ENCODE data around the gene ZNF618.
A peak's percentile ranks its signal among the peaks of the same experiment; 100 is the strongest.

The ZNF618 gene

GRCh38 chr9:113886466-113886865 lies 10.4 kb downstream of the ZNF618 start:
- no peak for TF ChIP-seq EZH2 (IDR thresholded peaks at IDR 0.05; ENCODE audit: borderline replicate concordance, low read depth, low read length, severe bottlenecking)
- Histone ChIP-seq H3K79me2 (ENCODE audit: insufficient read depth, low read length) (no peaks in the 10 kb centered on the region), H3K36me3 (ENCODE audit: insufficient read depth, low read length) (no peaks in the 10 kb centered on the region), H3K4me3 (ENCODE audit: low read depth in 1 of 2, low read length in 2 of 2) (no peak overlapping the region), H3K27me3 (ENCODE audit: insufficient read depth, low read length, poor library complexity) (no peaks in the 10 kb centered on the region), H3K4me2 (ENCODE audit: insufficient read depth, low read length) (no peak overlapping the region; the same call in 1 of the 2 replicates), H2AFZ (ENCODE audit: low read depth, low read length) (peak overlapping the region; percentile 39; the same call in 1 of the 2 replicates), H4K20me1 (ENCODE audit: insufficient read depth, low read length) (no peaks in the 10 kb centered on the region), H3K9ac (ENCODE audit: low read depth, low read length) (no peak overlapping the region), H3K9me3 (ENCODE audit: insufficient read depth, low read length, severe bottlenecking) (no peaks in the 10 kb centered on the region), H3K4me1 (ENCODE audit: insufficient read depth, low read length) (0 out of 2 replicates have a peak, but pooled peaks cover 3% of the 10 kb centered on the region), H3K27ac (ENCODE audit: low read length) (no peak overlapping the region)
- DNase-seq (no peak), ATAC-seq (ENCODE audit: insufficient read depth, low read depth) (peak; percentile 35; the same call in 2 of the 3 replicates)

GRCh38 chr9:113886933-113887332 lies 10.8 kb downstream of the ZNF618 start:
- Histone ChIP-seq H3K4me1 (ENCODE audit: insufficient read depth, low read length) (0 out of 2 replicates have a peak, but pooled peaks cover 3% of the 10 kb centered on the region), H3K27ac (ENCODE audit: low read length) (no peak overlapping the region), H3K4me3 (ENCODE audit: low read depth in 1 of 2, low read length in 2 of 2) (no peak overlapping the region), H3K27me3 (ENCODE audit: insufficient read depth, low read length, poor library complexity) (no peaks in the 10 kb centered on the region), H3K36me3 (ENCODE audit: insufficient read depth, low read length) (no peaks in the 10 kb centered on the region), H2AFZ (ENCODE audit: low read depth, low read length) (no peak overlapping the region), H3K9me3 (ENCODE audit: insufficient read depth, low read length, severe bottlenecking) (no peaks in the 10 kb centered on the region), H4K20me1 (ENCODE audit: insufficient read depth, low read length) (no peaks in the 10 kb centered on the region), H3K4me2 (ENCODE audit: insufficient read depth, low read length) (no peak overlapping the region), H3K79me2 (ENCODE audit: insufficient read depth, low read length) (no peaks in the 10 kb centered on the region), H3K9ac (ENCODE audit: low read depth, low read length) (no peak overlapping the region)
- TF ChIP-seq EZH2 (IDR thresholded peaks at IDR 0.05; ENCODE audit: borderline replicate concordance, low read depth, low read length, severe bottlenecking) (no peak), CTCF (IDR thresholded peaks at IDR 0.05; ENCODE audit: borderline replicate concordance, extremely low read depth, low read length, poor library complexity, severe bottlenecking) (no peak)
- DNase-seq (no peak), ATAC-seq (ENCODE audit: insufficient read depth, low read depth) (no peak)

GRCh38 chr9:113887436-113887835 lies 11.3 kb downstream of the ZNF618 start:
- ATAC-seq (ENCODE audit: insufficient read depth, low read depth) = no peak

GRCh38 chr9:113888336-113888735 lies 12.2 kb downstream of the ZNF618 start:
- no peak for TF ChIP-seq EZH2 (IDR thresholded peaks at IDR 0.05; ENCODE audit: borderline replicate concordance, low read depth, low read length, severe bottlenecking)
- TF ChIP-seq CTCF (IDR thresholded peaks at IDR 0.05; ENCODE audit: borderline replicate concordance, extremely low read depth, low read length, poor library complexity, severe bottlenecking) = no peak
- Histone ChIP-seq H3K9me3 (ENCODE audit: insufficient read depth, low read length, severe bottlenecking) (no peaks in the 10 kb centered on the region), H3K27me3 (ENCODE audit: insufficient read depth, low read length, poor library complexity) (no peaks in the 10 kb centered on the region), H3K27ac (ENCODE audit: low read length) (no peak overlapping the region), H3K4me2 (ENCODE audit: insufficient read depth, low read length) (no peak overlapping the region), H3K9ac (ENCODE audit: low read depth, low read length) (no peak overlapping the region), H3K36me3 (ENCODE audit: insufficient read depth, low read length) (no peaks in the 10 kb centered on the region), H3K4me1 (ENCODE audit: insufficient read depth, low read length) (0 out of 2 replicates have a peak, but pooled peaks cover 3% of the 10 kb centered on the region), H3K79me2 (ENCODE audit: insufficient read depth, low read length) (no peaks in the 10 kb centered on the region), H4K20me1 (ENCODE audit: insufficient read depth, low read length) (no peaks in the 10 kb centered on the region), H3K4me3 (ENCODE audit: low read depth in 1 of 2, low read length in 2 of 2) (no peak overlapping the region), H2AFZ (ENCODE audit: low read depth, low read length) (no peak overlapping the region)
- ATAC-seq (ENCODE audit: insufficient read depth, low read depth) (no peak), DNase-seq (no peak)

More at GRCh38 chr9:113887436-113887835, 11.3 kb downstream of the ZNF618 start:
- TF ChIP-seq CTCF (IDR thresholded peaks at IDR 0.05; ENCODE audit: borderline replicate concordance, extremely low read depth, low read length, poor library complexity, severe bottlenecking) (no peak), EZH2 (IDR thresholded peaks at IDR 0.05; ENCODE audit: borderline replicate concordance, low read depth, low read length, severe bottlenecking) (no peak)
- no peak for DNase-seq
- Histone ChIP-seq H3K9ac (ENCODE audit: low read depth, low read length) (no peak overlapping the region), H3K4me2 (ENCODE audit: insufficient read depth, low read length) (no peak overlapping the region), H3K4me1 (ENCODE audit: insufficient read depth, low read length) (0 out of 2 replicates have a peak, but pooled peaks cover 3% of the 10 kb centered on the region), H3K27me3 (ENCODE audit: insufficient read depth, low read length, poor library complexity) (no peaks in the 10 kb centered on the region), H2AFZ (ENCODE audit: low read depth, low read length) (no peak overlapping the region), H3K36me3 (ENCODE audit: insufficient read depth, low read length) (no peaks in the 10 kb centered on the region), H3K27ac (ENCODE audit: low read length) (no peak overlapping the region), H3K4me3 (ENCODE audit: low read depth in 1 of 2, low read length in 2 of 2) (no peak overlapping the region), H3K79me2 (ENCODE audit: insufficient read depth, low read length) (no peaks in the 10 kb centered on the region), H3K9me3 (ENCODE audit: insufficient read depth, low read length, severe bottlenecking) (no peaks in the 10 kb centered on the region), H4K20me1 (ENCODE audit: insufficient read depth, low read length) (no peaks in the 10 kb centered on the region)
